Right atrium auricular region (tissue), 2 donors: ENCODE results near the gene PDE4D. TPM values are rescaled to one million over a fixed set of nuclear protein-coding genes. Genes with fewer than 3 reads are reported as not detected.
"Not testable (repeated sequence)": the region's sequence is repeated elsewhere in the genome, so short reads cannot be mapped to it uniquely, and the experiment has no call there.

Experiments
- DNase-seq: peaks from one replicate; pipeline ENCODE4 v3.0.0-alpha.2; 2019; ENCODE audit warnings: low spot score
- H3K27ac ChIP-seq, 2 donors: fragments of 200-600 bp; sonication (generic); 1 replicate in 1 of 2; 2 replicates in 1 of 2; pipeline ENCODE4 v1.5.1; 2016 to 2019
- H3K27me3 ChIP-seq, 2 donors: fragments of 200-600 bp; sonication (generic); one replicate each; pipeline versions ENCODE4 v1.5.1 to v1.6.0; 2017 to 2019
- H3K36me3 ChIP-seq: fragments of 200-600 bp; sonication (generic); one replicate; pipeline ENCODE4 v1.5.1; 2016
- H3K4me1 ChIP-seq, 2 donors: fragments of 200-600 bp; sonication (generic); one replicate each; pipeline versions ENCODE4 v1.5.1 to v1.6.0; 2017 to 2019
- H3K4me3 ChIP-seq, 2 donors: fragments of 200-600 bp; sonication (generic); 1 replicate in 1 of 2; 2 replicates in 1 of 2; pipeline ENCODE4 v1.5.1; 2017 to 2019; ENCODE audit warnings: mild to moderate bottlenecking in 1 of 2, moderate library complexity in 1 of 2
- H3K9me3 ChIP-seq, 2 donors: fragments of 200-600 bp; sonication (generic); one replicate each; pipeline ENCODE4 v1.5.1; 2019
- total RNA-seq, 2 donors: library from RNA; depleted of rRNA; stranded (reverse); fragments of >200 nt; gene quantifications; one replicate each; pipeline ENCODE4 v1.1.0, GENCODE V29; 2016
- TF ChIP-seq, protein P1 (sequence below), 2 donors: fragments of 200-600 bp; sonication (generic); IDR thresholded peaks; one replicate each; pipeline ENCODE4 v1.5.1; 2019; ENCODE audit warnings: antibody characterized with exemption in 2 of 2

Gene PDE4D
- total RNA-seq, 2 donors from 2014 or later, result 43.3 to 44.0 TPM

DNA sequence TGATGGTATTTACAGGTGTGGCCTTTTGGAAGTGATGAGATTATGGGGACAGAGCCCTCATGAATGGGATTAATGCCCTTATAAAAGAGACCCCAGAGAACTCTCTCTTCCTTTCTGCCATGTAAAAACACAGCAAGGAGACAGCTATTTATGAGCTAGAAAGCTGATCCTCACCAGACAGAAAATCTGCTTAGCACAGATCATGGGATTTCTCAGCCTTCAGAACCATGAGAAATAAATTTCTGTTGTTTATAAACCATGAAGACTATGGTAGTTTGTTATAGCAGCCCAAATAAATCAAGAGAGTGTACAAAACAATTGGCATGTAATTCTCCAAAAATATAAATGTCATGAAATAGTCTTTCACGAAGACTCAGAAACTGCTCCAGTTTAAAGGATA is 211.0 kb downstream of the PDE4D start:
- no peak for DNase-seq
- Histone ChIP-seq H3K27me3 (no peaks in the 10 kb centered on the region), H3K4me3 (no peak overlapping the region), H3K27ac (no peak overlapping the region), H3K36me3 (no peaks in the 10 kb centered on the region), H3K4me1 (no peaks in the 10 kb centered on the region), H3K9me3 (no peaks in the 10 kb centered on the region)
- TF ChIP-seq, protein P1, sequence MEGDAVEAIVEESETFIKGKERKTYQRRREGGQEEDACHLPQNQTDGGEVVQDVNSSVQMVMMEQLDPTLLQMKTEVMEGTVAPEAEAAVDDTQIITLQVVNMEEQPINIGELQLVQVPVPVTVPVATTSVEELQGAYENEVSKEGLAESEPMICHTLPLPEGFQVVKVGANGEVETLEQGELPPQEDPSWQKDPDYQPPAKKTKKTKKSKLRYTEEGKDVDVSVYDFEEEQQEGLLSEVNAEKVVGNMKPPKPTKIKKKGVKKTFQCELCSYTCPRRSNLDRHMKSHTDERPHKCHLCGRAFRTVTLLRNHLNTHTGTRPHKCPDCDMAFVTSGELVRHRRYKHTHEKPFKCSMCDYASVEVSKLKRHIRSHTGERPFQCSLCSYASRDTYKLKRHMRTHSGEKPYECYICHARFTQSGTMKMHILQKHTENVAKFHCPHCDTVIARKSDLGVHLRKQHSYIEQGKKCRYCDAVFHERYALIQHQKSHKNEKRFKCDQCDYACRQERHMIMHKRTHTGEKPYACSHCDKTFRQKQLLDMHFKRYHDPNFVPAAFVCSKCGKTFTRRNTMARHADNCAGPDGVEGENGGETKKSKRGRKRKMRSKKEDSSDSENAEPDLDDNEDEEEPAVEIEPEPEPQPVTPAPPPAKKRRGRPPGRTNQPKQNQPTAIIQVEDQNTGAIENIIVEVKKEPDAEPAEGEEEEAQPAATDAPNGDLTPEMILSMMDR (IDR thresholded peaks at IDR 0.05), result no peak

DNA sequence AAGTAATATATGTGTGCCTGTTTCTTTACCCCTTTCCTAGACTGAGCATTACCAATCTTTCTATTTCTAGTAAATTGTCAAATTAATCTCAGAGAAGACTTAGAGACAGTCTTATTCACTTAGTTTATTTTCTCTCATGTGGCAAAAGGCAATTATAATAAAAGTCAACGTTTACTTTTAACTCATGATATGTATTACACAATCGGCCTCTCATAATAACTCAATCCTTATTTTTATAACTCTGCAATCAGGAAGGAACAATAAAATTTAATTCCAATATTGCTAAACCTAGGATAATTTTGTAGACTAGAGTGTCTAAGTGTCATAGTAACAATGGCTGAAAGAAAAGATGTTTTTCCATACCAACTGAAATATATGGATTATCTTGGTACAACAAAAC is 214.6 kb downstream of the PDE4D start:
- TF ChIP-seq, protein P1 (IDR thresholded peaks at IDR 0.05), result no peak
- Histone ChIP-seq H3K4me3 (no peak overlapping the region), H3K4me1 (no peaks in the 10 kb centered on the region), H3K27ac (no peak overlapping the region), H3K9me3 (no peaks in the 10 kb centered on the region), H3K27me3 (no peaks in the 10 kb centered on the region), H3K36me3 (no peaks in the 10 kb centered on the region)
- DNase-seq, result no peak

DNA sequence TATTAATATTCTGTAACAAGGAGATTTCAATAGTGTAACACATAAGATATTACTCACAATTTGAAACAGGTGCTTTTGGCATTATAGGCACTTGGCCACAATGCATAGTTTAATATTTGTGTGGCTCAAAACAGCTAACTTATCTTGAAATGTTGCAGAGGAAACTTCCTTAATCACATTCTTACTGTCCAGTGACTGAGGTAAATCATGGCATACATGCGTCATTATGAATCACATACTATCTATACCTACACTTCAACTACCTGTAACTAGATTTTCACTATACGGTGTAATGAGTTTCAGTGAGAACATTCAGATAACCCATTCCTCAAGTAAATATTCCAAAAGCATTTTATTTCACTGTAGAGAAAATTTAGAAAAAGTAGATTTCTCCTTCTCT is 218.8 kb downstream of the PDE4D start:
- no peaks in the 10 kb centered on the region for H3K4me1 ChIP-seq
- no peak for DNase-seq
- no peaks in the 10 kb centered on the region for H3K9me3 ChIP-seq
- no peaks in the 10 kb centered on the region for H3K27me3 ChIP-seq
- TF ChIP-seq, protein P1 (IDR thresholded peaks at IDR 0.05), result no peak
- no peak overlapping the region for H3K27ac ChIP-seq
- H3K4me3 ChIP-seq, result no peak overlapping the region
- H3K36me3 ChIP-seq, result no peaks in the 10 kb centered on the region

DNA sequence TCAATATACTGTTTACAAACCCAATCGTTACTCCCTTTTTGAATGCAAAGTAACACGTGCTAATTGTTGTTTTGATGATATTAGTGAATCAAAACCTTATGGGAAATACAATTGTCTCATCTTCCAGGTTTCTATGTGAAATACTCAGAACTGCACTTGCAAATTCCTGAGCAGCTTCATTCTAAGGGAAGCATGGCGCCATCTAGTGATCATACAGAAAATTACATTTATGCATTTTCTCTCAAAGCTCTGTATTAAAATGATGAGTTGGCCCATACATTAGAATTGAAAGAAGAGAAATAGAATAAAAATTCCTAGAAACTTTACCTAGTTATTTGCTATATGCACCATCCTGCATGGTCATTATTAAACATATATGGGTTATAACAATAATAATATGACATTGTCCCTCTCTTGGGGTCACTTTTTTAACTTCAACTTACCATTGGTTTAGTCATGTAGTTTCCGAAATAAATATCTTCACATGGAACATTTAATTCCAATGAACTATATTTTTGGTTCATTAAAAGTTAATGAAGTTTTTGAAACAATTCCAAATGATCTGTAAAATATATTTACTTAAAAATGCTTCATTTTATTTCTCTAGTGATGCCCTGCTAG is 220.0 kb downstream of the PDE4D start:
- H3K4me1 ChIP-seq, result no peaks in the 10 kb centered on the region
- H3K9me3 ChIP-seq, result no peaks in the 10 kb centered on the region
- no peaks in the 10 kb centered on the region for H3K36me3 ChIP-seq
- H3K27ac ChIP-seq, result no peak overlapping the region
- no peak for DNase-seq
- TF ChIP-seq, protein P1 (IDR thresholded peaks at IDR 0.05), result peak; percentile 79 to 87
- no peaks in the 10 kb centered on the region for H3K27me3 ChIP-seq
- H3K4me3 ChIP-seq, result no peak overlapping the region

DNA sequence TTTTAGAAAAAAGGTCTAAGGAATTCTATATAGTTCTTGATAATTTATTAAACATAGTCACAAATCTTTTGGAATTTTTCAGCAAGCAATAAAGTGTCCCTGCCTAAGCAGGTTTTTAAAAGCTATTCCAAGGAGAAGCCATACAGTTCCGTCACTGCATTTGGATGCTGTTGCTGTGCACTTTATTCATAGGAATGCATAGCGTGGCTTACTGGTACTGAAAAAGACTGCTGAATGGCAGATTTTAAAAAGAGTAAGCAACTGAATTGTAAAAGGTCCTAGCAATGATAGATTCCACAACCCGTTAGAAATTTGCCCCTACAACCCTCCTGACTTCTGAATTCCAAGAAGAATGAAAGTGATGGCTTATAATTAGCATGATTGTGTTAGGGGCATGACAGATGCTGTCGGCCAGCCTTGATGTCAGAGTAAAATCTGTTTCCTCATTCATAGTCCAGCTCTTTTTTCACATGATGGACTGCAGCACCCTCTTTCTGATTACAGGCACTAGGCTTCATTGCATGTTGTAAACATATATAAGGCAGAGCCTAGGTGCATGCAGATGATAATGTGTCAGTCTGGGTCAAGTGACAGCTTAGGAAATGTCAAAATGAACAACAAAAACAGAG is 227.0 kb downstream of the PDE4D start:
- no peak for DNase-seq
- Histone ChIP-seq H3K27ac (no peak overlapping the region), H3K4me3 (no peak overlapping the region), H3K9me3 (no peaks in the 10 kb centered on the region), H3K4me1 (no peaks in the 10 kb centered on the region), H3K27me3 (no peaks in the 10 kb centered on the region), H3K36me3 (no peaks in the 10 kb centered on the region)
- TF ChIP-seq, protein P1 (IDR thresholded peaks at IDR 0.05), result no peak

DNA sequence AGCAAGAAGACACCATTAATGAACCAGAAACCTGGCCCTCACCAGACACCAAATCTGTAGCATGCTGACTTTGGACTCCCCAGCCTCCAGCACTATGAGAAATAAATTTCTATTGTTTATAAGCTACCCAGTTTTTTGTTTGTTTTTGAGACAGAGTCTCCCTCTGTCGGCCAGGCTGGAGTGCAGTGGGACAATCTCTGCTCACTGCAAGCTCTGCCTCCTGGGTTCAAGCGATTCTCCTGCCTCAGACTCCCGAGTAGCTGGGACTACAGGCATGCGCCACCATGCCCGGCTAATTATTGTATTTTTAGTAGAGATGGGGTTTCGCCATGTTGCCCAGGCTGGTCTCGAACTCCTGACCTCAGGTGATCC is 227.7 kb downstream of the PDE4D start:
- H3K27ac ChIP-seq, result not testable (repeated sequence)

More for the DNA sequence above, 227.7 kb downstream of the PDE4D start:
- H3K4me1 ChIP-seq, H3K9me3 ChIP-seq, H3K4me3 ChIP-seq, H3K27me3 ChIP-seq, H3K36me3 ChIP-seq, DNase-seq: not testable (repeated sequence)
